ENCODE measurements around the gene ATP5MC3.

GRCh38 chr2:175164235-175164634 lies 17.3 kb downstream of the ATP5MC3 start:
- TF ChIP-seq CTCF (conservative IDR thresholded peaks at IDR 0.05; ENCODE audit: low read depth in 2 of 2) (no peak), EZH2 (IDR thresholded peaks at IDR 0.05; ENCODE audit: low read depth, unreplicated experiment) (no peak), POLR2AphosphoS5 (IDR thresholded peaks at IDR 0.05; ENCODE audit: low read depth) (no peak), CREB1 (CRISPR knock-in tag; IDR thresholded peaks at IDR 0.05; ENCODE audit: low read depth) (no peak), ZNF331 (CRISPR knock-in tag; IDR thresholded peaks at IDR 0.05; ENCODE audit: low read depth) (no peak), NANOG (IDR thresholded peaks at IDR 0.05; ENCODE audit: borderline replicate concordance) (no peak), EZH2phosphoT487 (IDR thresholded peaks at IDR 0.05; ENCODE audit: unreplicated experiment) (no peak), REST (IDR thresholded peaks at IDR 0.05; ENCODE audit: unreplicated experiment) (no peak), ZNF114 (CRISPR knock-in tag; IDR thresholded peaks at IDR 0.05) (no peak), JUNB (IDR thresholded peaks at IDR 0.05; ENCODE audit: unreplicated experiment) (no peak), STAT1 (IDR thresholded peaks at IDR 0.05; ENCODE audit: unreplicated experiment) (no peak), ETS1 (IDR thresholded peaks at IDR 0.05) (no peak), ZNF462 (CRISPR knock-in tag; IDR thresholded peaks at IDR 0.05) (no peak)

Measured in GM23338 (cell line).